OCI-M2 (cell line): ENCODE results near the gene KIF1A.
"Not testable (repeated sequence)": the region's sequence is repeated elsewhere in the genome, so short reads cannot be mapped to it uniquely, and the experiment has no call there.

Experiments
- DNase-seq: peaks from one replicate; lab custom pipeline; 2025; ENCODE audit not compliant: unreplicated experiment; lab: John Stamatoyannopoulos, UW

The KIF1A gene

DNA sequence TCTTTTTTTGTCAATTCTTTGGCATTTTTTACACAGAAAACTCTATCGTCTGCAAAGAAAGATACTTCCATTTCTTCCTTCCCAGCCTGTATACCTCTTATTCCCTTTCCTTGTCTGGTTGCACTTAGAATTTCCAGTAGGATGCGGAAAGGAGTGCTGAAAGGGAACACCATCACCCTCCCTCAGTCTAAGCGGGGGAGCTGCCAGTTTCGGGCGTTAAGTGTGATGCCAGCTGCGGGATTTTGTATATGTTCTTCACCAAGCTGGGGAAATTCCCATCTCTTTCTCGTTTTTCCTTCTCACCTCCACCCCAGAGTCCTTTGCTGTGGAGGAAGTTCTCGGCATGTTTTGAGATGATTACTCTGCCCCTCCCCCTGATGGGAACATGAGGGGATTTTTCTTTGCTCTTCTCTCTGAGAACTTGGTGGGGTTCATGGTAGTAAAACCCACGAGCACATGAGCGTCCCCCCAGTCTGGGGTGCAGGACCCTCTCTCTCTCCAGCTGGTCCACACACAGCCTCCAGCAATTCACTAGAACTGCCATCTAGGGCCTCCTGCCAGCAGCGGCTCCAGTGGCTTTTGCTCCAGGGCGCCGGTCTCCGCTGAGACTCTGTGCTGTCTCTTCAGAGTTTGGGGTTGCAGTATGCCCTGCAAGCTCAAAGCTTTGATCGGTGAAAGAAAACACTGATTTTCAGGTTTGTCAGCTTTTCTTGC is 112.8 kb downstream of the KIF1A start:
- no peak for DNase-seq

DNA sequence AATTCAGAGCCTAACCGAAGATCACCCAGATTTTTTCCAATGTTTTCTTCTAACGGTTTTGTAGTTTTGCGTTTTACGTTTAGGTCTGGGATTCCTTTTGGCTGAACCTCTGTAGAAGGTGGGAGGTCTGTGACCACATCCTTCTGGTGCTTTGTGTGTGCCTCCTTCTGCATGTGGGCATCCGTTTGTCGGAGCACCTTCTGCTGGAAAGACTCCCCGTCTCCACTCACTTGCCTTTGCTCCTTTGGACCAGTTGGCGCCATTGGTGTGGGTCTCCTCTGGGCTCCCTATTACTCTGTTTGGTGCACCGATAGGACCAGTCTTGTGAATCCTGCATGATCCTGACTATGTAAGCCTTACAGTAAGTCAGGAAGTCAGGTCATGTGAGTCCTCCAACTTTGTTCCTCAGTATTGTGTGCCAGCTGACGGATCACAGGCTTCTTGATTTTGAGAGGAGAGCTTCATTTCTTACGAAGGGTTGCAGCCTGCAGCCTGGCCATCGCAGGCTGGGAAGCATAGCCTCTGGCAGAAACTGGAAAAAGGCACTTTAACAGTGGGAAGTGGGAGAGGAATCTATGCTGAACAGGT is 114.7 kb downstream of the KIF1A start:
- no peak for DNase-seq

DNA sequence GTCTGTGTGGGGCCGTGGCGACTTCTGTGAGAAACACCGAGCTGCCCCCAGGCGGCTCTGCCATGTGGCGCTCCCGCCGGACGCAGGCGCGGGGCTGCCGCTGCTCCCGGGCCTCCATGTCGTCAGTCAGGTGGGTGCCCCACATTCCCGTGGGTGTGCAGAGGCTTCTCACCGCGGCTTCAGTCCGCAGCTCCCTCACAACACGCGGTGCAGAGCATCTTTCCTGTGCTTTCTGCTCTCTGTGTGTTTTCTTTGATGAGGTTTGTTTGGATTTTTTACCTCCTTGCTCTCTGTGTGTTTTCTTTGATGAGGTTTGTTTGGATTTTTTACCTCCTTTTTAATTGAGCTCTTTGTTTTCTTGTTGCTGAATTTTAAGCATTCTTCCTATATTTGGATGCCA is 115.4 kb downstream of the KIF1A start:
- DNase-seq: no peak

DNA sequence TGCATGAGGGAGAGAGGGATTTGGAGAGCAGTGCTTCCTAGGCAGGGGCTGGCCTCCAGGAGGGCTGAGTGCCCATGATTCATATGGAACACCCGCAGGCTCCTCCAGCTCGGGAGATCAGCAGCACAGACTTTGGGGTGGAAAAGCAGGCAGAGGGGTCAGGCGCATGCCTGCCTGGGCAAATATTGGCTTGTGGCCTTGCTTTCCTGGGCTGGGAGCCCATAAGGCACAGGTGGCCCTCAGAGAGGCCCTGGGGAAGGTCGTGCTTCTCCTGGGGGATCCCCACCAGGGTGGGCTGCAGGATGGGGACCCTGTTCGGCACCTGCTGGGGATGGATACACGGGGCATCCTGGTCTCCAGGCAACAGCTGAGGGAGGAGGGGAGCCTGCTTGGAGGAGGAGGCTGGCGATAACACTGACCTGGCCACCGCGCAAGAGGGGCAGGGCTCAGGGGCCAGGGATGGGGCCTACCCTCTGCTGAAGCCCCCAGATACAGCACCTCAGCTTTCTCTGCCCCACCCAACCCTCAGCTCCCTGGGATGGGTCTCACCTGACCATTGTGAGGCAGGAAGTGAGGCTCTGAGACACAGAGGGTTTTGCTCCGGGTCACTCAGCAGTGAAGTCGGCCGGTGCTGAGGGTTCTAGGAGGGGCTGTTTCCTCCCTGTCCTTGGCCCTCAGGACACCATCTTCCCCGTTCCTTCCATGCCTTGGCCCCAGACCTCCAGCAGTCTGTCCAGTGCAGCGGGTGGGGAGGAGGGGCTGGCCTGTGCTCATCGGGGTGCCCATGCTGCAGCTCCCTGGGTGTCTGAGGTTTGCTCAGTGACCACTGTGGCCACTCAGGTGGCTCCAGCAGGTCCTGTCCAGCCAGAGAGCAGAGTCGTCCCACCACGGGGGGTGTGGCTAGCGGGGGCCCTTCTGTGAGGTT is 116.3 kb downstream of the KIF1A start:
- no peak for DNase-seq

DNA sequence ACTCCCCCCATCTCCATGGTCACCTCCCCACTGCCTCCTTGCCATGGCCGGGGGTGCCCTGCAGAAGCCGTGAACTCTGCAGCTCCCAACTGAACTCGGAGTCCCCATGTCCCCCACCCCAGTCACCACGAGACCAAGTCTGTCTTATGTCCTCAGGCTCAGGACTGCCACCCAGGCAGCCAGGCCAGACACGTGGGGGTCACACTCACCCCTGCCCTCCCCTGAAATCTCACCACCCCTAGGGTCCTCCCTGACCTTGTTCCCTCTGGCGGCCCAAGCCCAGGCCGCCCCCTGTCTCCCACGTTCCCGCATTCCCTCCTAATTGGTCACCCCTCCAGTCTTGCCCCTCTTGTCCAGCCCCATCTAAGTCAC is 117.4 kb downstream of the KIF1A start:
- no peak for DNase-seq

DNA sequence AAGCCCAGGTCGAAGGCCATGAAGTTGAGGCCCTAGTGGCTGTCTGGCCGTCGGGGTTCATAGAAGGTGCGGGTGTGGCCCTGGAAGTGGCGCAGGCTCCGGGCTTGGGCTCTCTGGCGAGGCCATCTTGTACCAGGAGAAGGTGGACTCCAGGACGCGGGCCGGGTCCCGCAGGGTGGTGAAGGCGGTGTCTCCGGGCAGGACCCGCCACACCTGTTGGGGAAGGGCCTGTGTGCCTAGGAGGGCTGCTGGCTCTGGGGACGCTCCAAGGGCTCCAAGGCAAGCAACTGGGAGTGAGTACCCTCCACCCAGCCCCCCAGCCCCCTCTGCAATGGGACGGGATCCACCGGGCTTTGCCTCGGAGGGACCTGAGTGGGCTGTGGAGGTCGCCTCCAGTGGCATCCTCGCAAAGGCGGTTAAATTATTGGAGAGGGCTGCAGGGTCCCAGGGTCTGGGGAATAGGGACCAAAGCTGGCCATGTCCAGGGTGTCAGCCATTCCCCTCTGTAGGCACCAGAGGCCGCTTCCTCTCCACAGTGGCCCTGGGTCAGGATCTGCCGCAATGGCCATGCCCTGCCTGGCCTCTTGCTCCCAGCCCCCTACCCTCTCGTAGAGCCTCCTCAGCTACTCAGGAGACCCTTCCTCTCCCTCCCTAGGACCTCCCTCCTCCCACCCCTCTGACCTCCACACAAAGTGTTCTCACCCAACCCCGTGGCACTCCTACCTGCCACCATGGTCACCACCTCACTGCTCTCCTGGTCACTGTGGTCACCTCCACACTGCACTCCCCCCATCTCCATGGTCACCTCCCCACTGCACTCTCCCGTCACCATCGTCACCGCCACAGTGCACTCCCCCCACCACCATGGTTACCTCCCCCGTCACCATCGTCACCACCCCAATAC is 118.0 kb downstream of the KIF1A start:
- DNase-seq: no peak

DNA sequence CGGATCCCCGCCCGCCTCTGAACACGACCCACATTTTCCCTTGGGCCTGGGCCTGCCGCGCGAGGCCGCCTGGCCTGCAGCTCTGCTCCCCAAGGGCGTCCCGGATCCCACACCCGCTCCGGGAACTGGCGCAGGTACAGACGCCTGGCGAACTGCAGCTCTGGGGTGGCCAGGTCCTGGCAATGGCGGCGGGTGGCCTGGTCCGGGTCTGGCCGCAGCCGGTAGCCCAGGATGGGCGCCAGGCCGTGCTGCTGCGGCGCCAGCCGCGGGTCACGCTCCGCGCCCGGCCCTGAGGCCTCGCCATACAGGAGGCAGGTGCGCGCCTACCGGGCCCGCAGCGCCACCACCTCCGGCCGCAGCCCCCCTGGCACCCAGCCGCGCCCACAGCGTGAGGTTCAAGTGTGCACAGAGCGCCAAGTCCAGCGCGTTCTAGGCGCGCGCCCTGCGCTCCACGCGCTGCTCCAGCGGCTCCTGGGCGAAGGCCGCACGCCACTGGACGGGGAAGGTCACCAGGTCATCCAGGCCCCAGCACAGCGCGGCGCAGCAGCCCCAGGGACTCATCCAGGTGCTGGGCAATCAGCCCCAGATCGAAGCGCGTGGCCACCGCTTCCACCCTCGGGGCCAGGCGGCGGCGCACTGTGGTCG is 118.8 kb downstream of the KIF1A start:
- no peak for DNase-seq

DNA sequence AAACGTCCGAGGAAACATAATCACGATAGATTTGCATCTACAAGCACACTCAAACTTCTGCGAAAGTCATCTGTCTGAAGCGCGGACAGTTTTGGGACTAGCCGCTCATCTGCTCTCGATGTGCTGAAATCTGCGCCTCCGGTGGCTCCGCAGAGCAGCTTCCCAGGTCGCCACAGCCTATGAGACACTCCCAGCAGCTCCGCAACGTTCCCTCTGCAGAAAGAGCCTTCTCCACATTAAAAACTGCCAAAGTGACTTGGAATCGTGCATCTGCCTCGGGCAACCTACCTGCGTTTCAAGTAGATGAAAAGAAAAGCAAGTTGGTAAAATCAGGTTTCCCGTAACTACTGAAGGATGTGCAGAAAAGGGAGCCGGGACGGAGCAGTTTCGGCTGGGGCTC is 119.4 kb downstream of the KIF1A start:
- DNase-seq: not testable (repeated sequence)

DNA sequence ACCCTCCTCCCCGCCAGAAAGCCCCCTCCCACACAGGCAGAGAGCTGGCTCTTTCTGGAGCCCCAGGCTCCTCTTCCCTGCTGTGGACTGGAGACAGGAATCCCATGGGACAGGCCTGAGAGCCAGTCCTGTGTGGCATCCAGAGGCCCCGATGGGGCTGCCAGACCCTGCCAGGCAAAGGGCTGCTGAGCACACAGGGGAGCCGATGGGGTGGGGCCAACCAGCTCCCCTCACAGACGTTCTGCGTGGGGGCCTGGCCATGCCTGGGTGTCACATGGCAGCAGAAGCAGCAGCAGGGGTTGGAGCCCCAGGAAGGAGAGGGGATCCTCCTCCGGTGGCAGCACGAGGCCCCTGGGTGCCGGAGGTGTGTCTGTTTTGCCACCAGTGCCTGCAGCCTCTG is 120.2 kb downstream of the KIF1A start:
- not testable (repeated sequence) for DNase-seq

DNA sequence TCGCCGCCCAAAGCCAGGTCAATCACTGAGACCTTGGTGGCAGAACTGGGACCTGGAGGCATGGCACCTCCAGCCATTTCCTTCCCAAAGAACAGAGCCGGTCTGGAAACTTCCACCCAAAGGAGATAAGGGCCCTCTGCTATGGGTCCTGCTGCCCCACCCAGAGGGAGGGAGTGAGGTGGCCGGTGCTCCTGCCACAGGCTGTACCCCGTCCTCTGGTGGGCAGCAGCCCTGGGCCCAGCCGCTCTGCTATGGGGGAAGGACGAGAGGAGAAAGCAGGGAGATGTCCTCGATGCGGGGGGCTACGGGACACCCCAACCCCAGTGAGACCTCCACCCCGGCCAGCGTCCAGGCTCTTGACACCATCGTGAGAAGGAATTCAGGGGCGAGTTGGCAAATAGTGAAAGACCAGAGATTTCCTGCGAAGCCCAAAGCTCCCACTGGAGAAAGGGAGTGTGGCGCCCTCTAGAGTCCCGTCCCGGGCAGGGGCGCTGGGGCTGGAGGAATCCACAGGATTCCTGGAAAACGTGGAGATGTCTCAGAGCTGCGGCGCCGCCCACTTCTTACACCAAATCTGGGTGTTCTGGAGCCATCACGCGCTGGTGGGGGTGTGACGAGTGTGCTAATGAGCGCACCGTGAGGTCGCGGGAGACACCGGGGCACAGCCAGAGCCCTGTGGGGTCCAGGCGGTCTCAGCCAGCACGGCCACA is 121.0 kb downstream of the KIF1A start:
- DNase-seq: not testable (repeated sequence)

DNA sequence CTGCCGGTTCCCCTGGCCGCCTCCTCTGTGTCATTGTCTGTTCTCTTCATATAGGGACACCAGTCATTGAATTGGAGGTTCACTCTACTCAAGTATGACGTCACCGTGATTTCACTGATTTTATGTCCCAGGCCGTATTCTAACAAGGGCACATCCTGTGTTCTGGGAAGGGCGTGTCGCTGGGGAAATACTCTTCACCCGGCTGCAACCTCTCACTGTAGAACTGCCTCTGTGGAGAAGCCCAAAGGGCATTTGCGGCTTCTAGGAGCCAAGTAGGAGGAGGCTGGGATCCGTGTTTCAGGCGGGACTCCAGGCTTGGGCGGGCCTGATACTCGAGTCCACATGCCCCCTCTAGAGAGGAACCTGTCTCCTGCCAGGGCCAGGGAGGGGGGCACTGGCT is 123.5 kb downstream of the KIF1A start:
- DNase-seq: not testable (repeated sequence)

DNA sequence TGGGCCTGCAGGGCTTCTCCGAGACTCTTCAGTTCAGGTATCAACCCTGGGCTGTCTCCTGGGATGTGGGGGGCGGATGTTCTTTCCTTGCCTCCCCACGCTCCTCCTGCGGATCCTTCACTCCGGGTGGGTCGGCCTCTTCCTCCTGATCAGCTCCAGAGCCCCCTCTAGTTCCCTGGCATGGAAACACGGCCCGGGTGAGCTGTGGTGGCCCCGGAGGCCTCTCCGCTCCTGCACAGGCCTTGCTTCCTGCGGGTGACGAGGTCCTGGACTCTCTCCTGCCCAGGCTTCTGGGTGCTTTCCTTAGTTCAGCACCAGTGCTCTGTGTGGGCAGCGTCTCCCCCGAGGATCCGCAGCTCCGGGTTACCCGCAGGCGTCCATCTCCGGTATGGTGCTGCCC is 124.4 kb downstream of the KIF1A start:
- DNase-seq: not testable (repeated sequence)

DNA sequence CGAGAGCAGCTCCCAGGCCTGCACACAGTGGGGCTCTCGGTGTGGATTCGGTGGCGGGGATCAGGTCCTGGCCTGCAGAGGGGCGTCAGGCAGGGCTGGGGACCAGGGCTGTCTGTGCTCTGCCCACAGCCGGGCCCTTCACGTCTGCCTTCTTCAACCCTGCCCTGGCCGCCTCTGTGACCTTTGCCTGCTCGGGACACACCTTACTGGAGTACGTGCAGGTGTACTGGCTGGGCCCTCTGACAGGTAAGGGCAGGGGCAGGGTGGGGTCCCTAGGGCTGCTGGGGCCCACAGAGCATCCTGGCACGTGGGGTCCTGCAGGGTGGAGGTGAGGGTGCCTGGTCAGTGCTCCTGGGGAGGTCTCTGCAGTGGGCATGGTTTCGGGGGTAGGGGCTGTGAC is 125.7 kb downstream of the KIF1A start:
- not testable (repeated sequence) for DNase-seq

DNA sequence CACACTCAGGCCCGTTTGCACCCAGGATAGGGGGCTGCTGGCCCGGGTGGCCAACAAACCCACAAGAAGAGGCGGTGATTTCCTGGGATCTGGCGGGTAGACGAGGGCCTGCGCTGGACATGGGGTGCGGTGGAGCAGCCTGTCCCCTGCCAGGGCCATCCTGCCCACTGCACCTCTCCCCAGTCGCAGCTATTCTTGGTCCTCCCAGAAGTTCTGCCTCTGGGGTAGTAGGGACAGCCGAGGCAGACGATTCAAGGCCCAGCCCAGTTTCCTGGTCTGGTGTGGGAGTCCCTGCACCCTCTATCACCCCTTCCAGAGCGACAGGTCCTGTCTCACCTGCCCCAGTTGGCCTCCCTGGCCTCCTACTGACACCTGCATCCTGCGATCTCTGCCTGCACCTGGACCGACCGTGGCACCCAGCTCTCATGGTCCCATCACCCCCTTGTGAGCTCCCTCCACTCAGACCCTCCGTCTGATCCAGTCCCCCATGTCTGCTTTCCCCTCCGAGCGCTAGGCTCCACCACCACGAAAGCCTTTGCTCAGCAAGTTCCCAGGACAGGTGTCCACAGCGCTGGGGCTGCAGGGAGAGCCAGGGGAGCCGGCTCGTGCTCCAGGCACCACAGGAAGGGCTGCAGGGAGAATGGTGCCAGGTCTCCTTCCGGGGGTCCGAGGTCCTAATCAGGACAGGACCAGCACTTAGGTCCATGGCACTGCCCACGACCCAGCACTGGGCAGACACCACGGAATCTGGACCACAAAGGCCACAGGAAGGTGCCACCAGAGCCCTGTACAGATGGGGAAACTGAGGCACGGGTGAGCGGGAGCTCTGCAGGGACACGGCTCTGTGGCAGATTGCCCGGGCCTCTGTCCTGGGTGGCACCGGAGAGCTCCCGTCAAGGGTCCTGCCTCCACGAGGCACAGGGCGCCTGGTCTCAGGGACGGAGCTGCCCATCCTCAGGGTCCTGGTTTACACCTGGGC is 127.1 kb downstream of the KIF1A start:
- not testable (repeated sequence) for DNase-seq

DNA sequence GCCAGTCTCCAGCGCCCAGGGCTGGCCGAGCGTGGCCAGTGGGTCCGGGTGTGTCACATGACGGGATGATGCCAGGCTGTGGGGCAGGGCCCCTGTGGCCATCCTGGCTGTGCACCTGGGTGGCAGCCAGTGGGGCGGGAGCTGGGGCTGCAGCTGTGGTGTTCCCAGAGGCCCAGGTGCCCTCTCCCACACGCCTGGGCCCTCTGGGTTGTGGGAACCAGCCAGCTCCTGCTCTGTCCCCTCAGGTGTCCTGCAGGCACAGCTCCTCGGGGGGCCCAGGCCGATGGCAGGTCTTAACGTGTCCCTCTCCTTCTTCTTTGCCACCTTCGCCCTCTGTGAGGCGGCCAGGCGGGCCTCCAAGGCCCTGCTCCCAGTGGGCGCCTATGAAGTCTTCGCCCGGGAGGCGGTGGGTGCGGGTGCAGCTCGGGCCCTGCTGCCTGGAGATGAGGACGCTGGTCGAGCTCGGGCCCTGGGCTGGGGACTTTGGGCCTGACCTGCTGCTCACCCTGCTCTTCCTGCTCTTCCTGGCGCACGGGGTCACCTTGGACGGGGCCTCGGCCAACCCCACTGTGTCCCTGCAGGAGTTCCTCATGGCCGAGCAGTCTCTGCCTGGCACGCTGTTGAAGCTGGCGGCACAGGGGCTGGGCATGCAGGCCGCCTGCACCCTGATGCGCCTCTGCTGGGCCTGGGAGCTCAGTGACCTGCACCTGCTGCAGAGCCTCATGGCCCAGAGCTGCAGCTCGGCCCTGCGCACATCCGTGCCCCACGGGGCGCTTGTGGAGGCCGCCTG is 128.2 kb downstream of the KIF1A start, which contains the start of gene AQP12A:
Gene AQP12A (plus strand): TSS at position 236 of the 790 bp plus-strand sequence. CDS start 48 bp downstream, at position 284.
- DNase-seq: not testable (repeated sequence)

DNA sequence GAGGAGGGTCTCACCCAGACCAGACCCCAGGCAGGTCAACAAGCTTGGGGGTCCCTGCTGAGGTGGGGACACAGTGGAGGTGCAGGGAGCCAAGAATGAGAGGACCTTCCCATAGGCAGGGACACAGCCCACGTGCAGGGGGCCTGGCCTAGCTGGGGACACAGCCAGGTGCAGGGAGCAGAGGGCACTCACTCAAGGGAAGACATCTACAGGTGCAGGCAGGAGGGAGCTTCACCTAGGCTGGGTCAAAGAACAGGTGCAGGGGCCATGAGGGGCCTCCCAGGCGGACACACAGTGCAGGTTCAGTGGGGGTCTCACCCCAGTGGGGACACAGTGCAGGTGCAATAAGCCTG is 129.0 kb downstream of the KIF1A start:
- DNase-seq: not testable (repeated sequence)

DNA sequence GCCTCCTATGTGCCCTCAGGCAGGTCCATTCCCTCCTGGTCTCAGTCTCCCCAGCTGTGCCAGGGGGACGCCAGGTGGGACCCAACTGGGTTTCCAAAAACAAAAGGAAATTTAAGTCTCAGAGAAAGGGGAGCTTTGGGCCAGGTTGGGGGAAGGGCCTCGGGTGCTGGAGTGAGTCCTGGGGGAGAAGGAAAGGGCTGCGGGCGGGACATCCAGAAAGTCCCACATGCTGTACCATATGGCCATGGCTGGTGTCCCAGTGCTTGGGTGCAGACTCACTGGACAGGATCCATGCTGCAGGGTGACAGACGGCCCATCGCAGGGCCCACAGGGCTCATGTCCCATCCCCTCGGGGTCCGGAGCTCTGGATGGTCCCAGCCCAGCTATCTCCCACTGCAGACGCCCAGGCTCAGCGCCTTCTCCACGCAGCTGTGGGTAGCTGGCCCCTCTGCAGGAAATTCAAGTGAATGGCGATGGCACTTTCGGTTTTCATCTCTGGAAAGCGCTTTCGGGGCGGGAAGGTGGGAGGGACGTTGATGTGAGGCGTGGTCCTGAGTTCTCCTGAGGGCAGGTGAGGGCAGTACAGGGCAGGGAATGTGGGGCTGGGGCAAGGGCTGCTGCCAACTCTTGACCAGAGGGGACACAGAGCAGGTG is 129.5 kb downstream of the KIF1A start:
- not testable (repeated sequence) for DNase-seq
